ENCODE measurements around the gene DNAAF6.

- TF ChIP-seq CTCF (IDR thresholded peaks at IDR 0.05) (no peak), POLR2A (IDR thresholded peaks at IDR 0.05) (no peak)
These were observed 9.1 kb upstream of the DNAAF6 start for GRCh38 chrX:107197319-107197718.

All from transverse colon (tissue), 3 donors.